Measurements from ENCODE around the gene MPRIP.

The MPRIP gene

GRCh38 chr17:17207998-17208397 is 165.7 kb downstream of the MPRIP start:
- no peak for DNase-seq (ENCODE audit: low read depth, low spot score)

GRCh38 chr17:17213775-17214174 is 171.5 kb downstream of the MPRIP start:
- no peak for DNase-seq (ENCODE audit: low read depth, low spot score)

GRCh38 chr17:17214646-17215436 is 172.6 kb downstream of the MPRIP start:
- no peak for DNase-seq (ENCODE audit: low read depth, low spot score)

- DNase-seq (ENCODE audit: low read depth, low spot score), result no peak
Measured at GRCh38 chr17:17215575-17215974, 173.3 kb downstream of the MPRIP start.

GRCh38 chr17:17216236-17216635 is 174.0 kb downstream of the MPRIP start:
- no peak for DNase-seq (ENCODE audit: low read depth, low spot score)

GRCh38 chr17:17216776-17217175 is 174.5 kb downstream of the MPRIP start:
- DNase-seq (ENCODE audit: low read depth, low spot score), result no peak

GRCh38 chr17:17217995-17218394 is 175.7 kb downstream of the MPRIP start:
- no peak for DNase-seq (ENCODE audit: low read depth, low spot score)

- no peak for DNase-seq (ENCODE audit: low read depth, low spot score)
Measured at GRCh38 chr17:17220529-17220928, 178.3 kb downstream of the MPRIP start.

- DNase-seq (ENCODE audit: low read depth, low spot score), result no peak
Measured at GRCh38 chr17:17221329-17221728, 179.1 kb downstream of the MPRIP start.

GRCh38 chr17:17223736-17224135 is 181.5 kb downstream of the MPRIP start:
- no peak for DNase-seq (ENCODE audit: low read depth, low spot score)

- no peak for DNase-seq (ENCODE audit: low read depth, low spot score)
Measured at GRCh38 chr17:17224137-17224536, 181.9 kb downstream of the MPRIP start.

- no peak for DNase-seq (ENCODE audit: low read depth, low spot score)
Measured at GRCh38 chr17:17225901-17226300, 183.6 kb downstream of the MPRIP start.

GRCh38 chr17:17226451-17227265 is 184.4 kb downstream of the MPRIP start:
- no peak for DNase-seq (ENCODE audit: low read depth, low spot score)

GRCh38 chr17:17227608-17228520 is 185.6 kb downstream of the MPRIP start:
- DNase-seq (ENCODE audit: low read depth, low spot score), result no peak

GRCh38 chr17:17228521-17229279 is 186.4 kb downstream of the MPRIP start:
- no peak for DNase-seq (ENCODE audit: low read depth, low spot score)

- DNase-seq (ENCODE audit: low read depth, low spot score), result no peak
Measured at GRCh38 chr17:17229416-17230384, 187.4 kb downstream of the MPRIP start.

- no peak for DNase-seq (ENCODE audit: low read depth, low spot score)
Measured at GRCh38 chr17:17231621-17232302, 189.5 kb downstream of the MPRIP start.

- no peak for DNase-seq (ENCODE audit: low read depth, low spot score)
Measured at GRCh38 chr17:17232303-17232621, 190.0 kb downstream of the MPRIP start.
